Measurements from ENCODE around the gene NAGK.

GRCh38 chr2:71064110-71064611 is 4.3 kb upstream of the NAGK start:
- TF ChIP-seq POLR2A (IDR thresholded peaks at IDR 0.05) (no peak), CTCF (IDR thresholded peaks at IDR 0.05) (no peak), POLR2AphosphoS5 (IDR thresholded peaks at IDR 0.05) (no peak)

Measured in breast epithelium (tissue), 3 donors.